Raji (cell line): ENCODE measurements around the gene AFF4.

Source experiments
- POLR2A ChIP-seq: IDR thresholded peaks from 2 replicates; pipeline ENCODE4 v1.6.1; 2011; ENCODE audit warnings: low read depth, low read length, control low read depth; ENCODE audit not compliant: insufficient read depth

Gene AFF4

DNA sequence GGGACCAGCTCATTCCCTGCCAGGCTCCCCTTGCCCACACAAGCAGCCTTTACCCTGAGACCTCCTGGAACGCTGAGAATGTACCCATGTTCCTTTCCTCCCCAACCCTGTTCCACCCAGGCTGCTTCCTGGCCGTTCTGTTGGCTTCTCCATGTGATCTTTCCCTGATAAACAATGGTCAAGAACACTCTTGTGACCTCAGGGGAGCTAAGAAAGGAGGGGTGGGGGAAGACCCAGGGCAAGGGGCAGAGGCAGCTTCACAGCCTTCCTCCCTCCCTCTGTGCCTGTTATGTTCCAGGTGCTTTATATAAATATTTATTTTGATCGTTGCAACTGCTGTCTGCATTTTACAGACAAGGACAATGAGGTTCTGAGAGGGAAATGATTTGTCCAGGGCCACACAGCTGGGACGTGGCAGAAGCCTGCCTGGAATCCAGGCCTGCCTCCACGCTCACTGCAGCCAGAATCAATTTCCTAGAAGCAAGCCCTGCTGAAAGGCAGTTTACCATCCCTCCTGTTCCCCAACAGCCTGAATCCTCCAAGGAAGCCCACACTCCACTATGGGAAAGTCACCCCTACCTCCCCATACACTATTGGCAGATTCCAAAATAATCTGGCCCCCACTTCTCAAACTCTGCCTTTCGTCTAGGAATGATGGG lies 136.9 kb downstream of the AFF4 start:
- TF ChIP-seq POLR2A: no peak

- no peak for TF ChIP-seq POLR2A
Observed at GRCh38 chr5:132825834-132826391, 137.5 kb downstream of the AFF4 start.
